Endothelial cell of umbilical vein (primary cell): ENCODE data around the gene ITGA1. TPM values are rescaled to one million over a fixed set of nuclear protein-coding genes. Genes with fewer than 3 reads are reported as not detected.

Experiments
- BruUV-seq: library from RNA; stranded (reverse); fragments of 400-500 nt; replicated peaks from 2 replicates; lab custom pipeline; 2021; lab: Mats Ljungman, UMichigan
- CTCF ChIA-PET: fragments of 300-600, 350-600 bp; sonication (Branson Sonifier 250); formaldehyde crosslinking; loops from one replicate; lab custom pipeline; 2021; ENCODE audit warnings: antibody characterized with exemption, inconsistent platforms; lab: Charles Lee
- POLR2A ChIA-PET: fragments of 300-600, 350-600 bp; sonication (Branson Sonifier 250); formaldehyde crosslinking; loops from one replicate; lab custom pipeline; 2021; ENCODE audit warnings: antibody characterized with exemption, inconsistent platforms; lab: Charles Lee
- DNase-seq: peaks from one replicate; pipeline ENCODE4 v3.0.0-alpha.2; 2011; ENCODE audit warnings: low read depth, low spot score
- FAIRE-seq: peaks from 2 replicates; lab custom pipeline; 2011; peaks lifted over from hg19 to GRCh38; lab: Jason Lieb, UNC
- H2AFZ ChIP-seq: 2 replicates; pipeline ENCODE4 v1.6.0; 2012; ENCODE audit warnings: low read depth, low read length, control low read depth, inconsistent platforms
- H3K27ac ChIP-seq: 2 replicates; pipeline ENCODE4 v1.5.1; 2011; ENCODE audit warnings: low read depth, mild to moderate bottlenecking, control low read depth, low read length, moderate library complexity; ENCODE audit not compliant: insufficient read depth
- H3K27me3 ChIP-seq, 2 experiments: 2 replicates each; pipeline versions ENCODE4 v1.6.0 to v1.6.1; 2011; ENCODE audit warnings: low read length in 2 of 2, mixed read lengths in 1 of 2; ENCODE audit not compliant: control insufficient read depth in 2 of 2, insufficient read depth in 2 of 2
- H3K36me3 ChIP-seq, 2 experiments: 2 replicates in 1 of 2; 3 replicates in 1 of 2; pipeline ENCODE4 v1.5.1; 2011; ENCODE audit warnings: low read length in 2 of 2, mild to moderate bottlenecking in 1 of 2, moderate library complexity in 1 of 2; ENCODE audit not compliant: control insufficient read depth in 2 of 2, insufficient read depth in 2 of 2; ENCODE audit errors: extremely low read depth in 1 of 2
- H3K4me1 ChIP-seq: 3 replicates; pipeline ENCODE4 v1.5.1; 2011; ENCODE audit warnings: mild to moderate bottlenecking, low read length; ENCODE audit not compliant: control insufficient read depth, insufficient read depth; ENCODE audit errors: extremely low read depth
- H3K4me2 ChIP-seq: 2 replicates; pipeline ENCODE4 v1.6.1; 2011; ENCODE audit warnings: low read length, control low read depth, mixed read lengths; ENCODE audit not compliant: insufficient read depth
- H3K4me3 ChIP-seq, 3 experiments: fragments of 200-600 bp in 1 of 3; sonication (generic), shearing (Covaris generic) in 1 of 3; replicated peaks in 1 of 3; 2 replicates each; pipeline ENCODE4 v1.5.1; 2011 to 2016; ENCODE audit warnings: control low read depth in 3 of 3, low read length in 3 of 3, mild to moderate bottlenecking in 2 of 3, inconsistent platforms in 1 of 3, low read depth in 1 of 3, moderate library complexity in 1 of 3; ENCODE audit not compliant: insufficient read depth in 1 of 3
- H3K79me2 ChIP-seq: 2 replicates; pipeline ENCODE4 v1.6.0; 2012; ENCODE audit warnings: low read length, inconsistent platforms; ENCODE audit not compliant: control insufficient read depth, insufficient read depth
- H3K9ac ChIP-seq: replicated peaks from 2 replicates; pipeline ENCODE3; 2011; ENCODE audit warnings: low read length, control low read depth; ENCODE audit not compliant: insufficient read depth; ENCODE audit errors: extremely low read depth
- H3K9me1 ChIP-seq: replicated peaks from 3 replicates; pipeline ENCODE4 v1.6.0; 2011; ENCODE audit warnings: mild to moderate bottlenecking, low read length; ENCODE audit not compliant: control insufficient read depth, insufficient read depth; ENCODE audit errors: extremely low read depth
- H3K9me3 ChIP-seq: replicated peaks from 2 replicates; pipeline ENCODE4 v1.5.1; 2012; ENCODE audit warnings: low read length, inconsistent platforms; ENCODE audit not compliant: control insufficient read depth, insufficient read depth
- H4K20me1 ChIP-seq: replicated peaks from 2 replicates; pipeline ENCODE3; 2011; ENCODE audit warnings: mild to moderate bottlenecking, low read length; ENCODE audit not compliant: control insufficient read depth, insufficient read depth; ENCODE audit errors: extremely low read depth
- EZH2 ChIP-seq: IDR thresholded peaks from 2 replicates; pipeline ENCODE4 v1.6.1; 2012; ENCODE audit warnings: borderline replicate concordance, low read depth, mild to moderate bottlenecking, moderate library complexity, low read length, inconsistent platforms; ENCODE audit not compliant: severe bottlenecking
- FOS ChIP-seq: IDR thresholded peaks from 2 replicates; pipeline ENCODE4 v1.6.1; 2011; ENCODE audit warnings: mild to moderate bottlenecking, low read length, moderate library complexity, borderline replicate concordance; ENCODE audit not compliant: insufficient read depth
- GATA2 ChIP-seq: IDR thresholded peaks from 2 replicates; pipeline ENCODE4 v1.7.0; 2011; ENCODE audit warnings: low read depth, mild to moderate bottlenecking, moderate library complexity, mixed read lengths, low read length; ENCODE audit not compliant: insufficient read length, insufficient read depth
- JUN ChIP-seq: IDR thresholded peaks from 2 replicates; pipeline ENCODE4 v1.6.1; 2011; ENCODE audit warnings: borderline replicate concordance, low read depth; ENCODE audit not compliant: insufficient read length, insufficient read depth
- MYC ChIP-seq: IDR thresholded peaks from one replicate; pipeline ENCODE4 v1.6.1; 2011; ENCODE audit warnings: mild to moderate bottlenecking, low read depth, low read length
- POLR2A ChIP-seq: IDR thresholded peaks from 2 replicates; pipeline ENCODE4 v1.6.1; 2012; ENCODE audit warnings: low read depth, mild to moderate bottlenecking, control low read depth, low read length
- POLR2AphosphoS5 ChIP-seq: IDR thresholded peaks from 2 replicates; pipeline ENCODE4 v1.6.1; 2012; ENCODE audit warnings: low read depth, mild to moderate bottlenecking, control low read depth, low read length, moderate library complexity; ENCODE audit not compliant: insufficient read depth
- dilution Hi-C: fragments of 300-500 bp; cut with MboI; formaldehyde crosslinking; loops from one replicate; pipeline ENCODE4 v1.15.0; 2019; ENCODE audit warnings: low sequenced_read_pairs; ENCODE audit not compliant: extremely low pct_ligation_motif_present
- intact Hi-C: fragments of 100-400 bp; cut with micrococcal nuclease; formaldehyde crosslinking; loops from one replicate; pipeline ENCODE4 v1.10.0; 2022
- polyA plus RNA-seq, 4 experiments: library from polyadenylated mRNA; depleted of rRNA in 3 of 4; stranded (reverse) in 3 of 4; unstranded in 1 of 4; fragments of >200 nt; gene quantifications; 2 replicates each; pipeline versions ENCODE4 v1.2.1 to v1.2.3, GENCODE V29; 2011 to 2012; ENCODE audit warnings: missing spikeins in 1 of 4
- total RNA-seq: library from RNA; stranded (reverse); gene quantifications from 2 replicates; pipeline ENCODE4 v1.2.3, GENCODE V29; 2021
- TF ChIP-seq, protein P1 (sequence below): IDR thresholded peaks from 2 replicates; pipeline ENCODE4 v1.6.1; 2011; ENCODE audit not compliant: insufficient read depth, insufficient read length

Gene ITGA1
- total and polyA plus RNA-seq, 2 donors (not counting 3 experiments of a cell fraction or from before 2014, with no cell fraction given), result 0.65 to 1.9 TPM

DNA sequence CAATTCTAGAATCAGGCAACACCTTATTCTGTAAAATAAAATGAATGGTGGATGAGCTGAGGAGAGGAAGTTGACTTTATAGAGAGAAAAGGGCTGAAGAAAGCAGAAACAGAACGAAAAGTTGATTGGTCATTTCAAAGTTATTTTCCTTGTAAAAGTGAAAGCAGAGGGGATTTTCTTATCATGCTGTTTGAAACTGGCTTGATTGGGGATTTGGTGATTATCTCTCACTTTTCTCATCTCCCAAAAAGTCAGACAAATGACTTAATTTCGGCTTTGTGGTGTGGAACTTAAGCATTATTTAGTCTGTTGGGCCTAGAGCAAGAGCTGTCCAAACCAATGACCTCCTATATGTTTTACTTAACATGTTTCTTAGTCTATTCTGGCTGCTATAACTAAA lies 141.0 kb downstream of the ITGA1 start:
- intact Hi-C loops, result no loop called here
- no TSS peak for BruUV-seq
- Histone ChIP-seq H3K36me3 (no peaks in the 10 kb centered on the region), H3K4me1 (no peaks in the 10 kb centered on the region), H3K79me2 (no peaks in the 10 kb centered on the region), H3K9ac (no peak overlapping the region), H3K27me3 (no peaks in the 10 kb centered on the region), H4K20me1 (no peaks in the 10 kb centered on the region), H3K4me2 (no peak overlapping the region), H3K9me3 (no peaks in the 10 kb centered on the region), H3K4me3 (no peak overlapping the region), H3K9me1 (no peaks in the 10 kb centered on the region), H2AFZ (no peak overlapping the region), H3K27ac (no peak overlapping the region)
- POLR2A ChIA-PET, result no interaction called here
- FAIRE-seq (no peak), DNase-seq (no peak)
- TF ChIP-seq, protein P1, sequence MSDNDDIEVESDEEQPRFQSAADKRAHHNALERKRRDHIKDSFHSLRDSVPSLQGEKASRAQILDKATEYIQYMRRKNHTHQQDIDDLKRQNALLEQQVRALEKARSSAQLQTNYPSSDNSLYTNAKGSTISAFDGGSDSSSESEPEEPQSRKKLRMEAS, result no peak
- TF ChIP-seq POLR2A, result no peak
- no peak for TF ChIP-seq JUN
- no peak for TF ChIP-seq MYC
- no peak for TF ChIP-seq GATA2
- no peak for TF ChIP-seq EZH2
- no peak for TF ChIP-seq POLR2AphosphoS5
- no peak for TF ChIP-seq FOS
- CTCF ChIA-PET, result interaction anchor here (1.7 kb wide), 1 partner anchor 13 kb away, joined by 4 read pairs; no protein-coding TSS in a partner anchor
- dilution Hi-C loops, result no loop called here

DNA sequence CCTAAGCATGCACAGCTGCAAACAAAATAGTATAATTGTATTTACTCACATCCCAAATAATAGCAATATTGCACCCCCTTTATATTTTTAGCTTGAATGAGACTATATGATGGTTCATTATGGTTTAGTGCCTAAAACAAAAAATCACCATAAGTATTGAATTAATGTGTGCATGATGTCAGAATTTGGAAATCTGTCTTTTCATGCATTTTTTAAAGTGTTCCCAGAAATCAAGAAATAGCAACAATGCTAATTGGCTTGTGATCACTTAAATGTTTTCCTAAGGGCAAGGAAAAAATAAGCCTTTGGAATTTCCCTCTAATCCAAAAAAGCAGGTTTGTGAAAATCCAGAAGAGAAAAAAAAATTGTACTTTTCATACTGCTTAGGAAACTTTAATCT lies 150.5 kb downstream of the ITGA1 start:
- DNase-seq, result no peak
- no peaks in the 10 kb centered on the region for H3K9me1 ChIP-seq
- H3K36me3 ChIP-seq, result no peaks in the 10 kb centered on the region
- H2AFZ ChIP-seq, result no peak overlapping the region
- no TSS peak for BruUV-seq
- no peaks in the 10 kb centered on the region for H3K9me3 ChIP-seq
- H3K27me3 ChIP-seq, result no peaks in the 10 kb centered on the region
- TF ChIP-seq MYC (no peak), FOS (no peak)
- no peak overlapping the region for H3K27ac ChIP-seq
- H3K79me2 ChIP-seq, result no peaks in the 10 kb centered on the region
- ChIA-PET POLR2A (no interaction called here), CTCF (interaction anchor here (0.9 to 2.9 kb wide), 2 partner anchors 10 to 159 kb away, joined by 3 to 10 read pairs; no protein-coding TSS in a partner anchor)
- H4K20me1 ChIP-seq, result peaks cover 2% of the 10 kb centered on the region
- no peak for FAIRE-seq
- H3K4me1 ChIP-seq, result no peaks in the 10 kb centered on the region
- H3K9ac ChIP-seq, result no peak overlapping the region
- H3K4me2 ChIP-seq, result no peak overlapping the region
- intact Hi-C loops, result no loop called here
- no peak overlapping the region for H3K4me3 ChIP-seq
- dilution Hi-C loops, result no loop called here
